GM10266 (cell line): ENCODE results near the gene C2CD4A.

ENCODE experiments used
- DNase-seq: peaks from one replicate; pipeline ENCODE4 v3.0.0; 2012; ENCODE audit errors: extremely low spot score
- CTCF ChIP-seq: IDR thresholded peaks from 2 replicates; pipeline ENCODE4 v1.5.1; 2012; ENCODE audit warnings: mild to moderate bottlenecking, low read depth; ENCODE audit not compliant: control insufficient read depth, insufficient read depth; ENCODE audit errors: missing control alignments

C2CD4A gene

GRCh38 chr15:62066663-62067447, at the start of gene C2CD4A:
C2CD4A (plus strand) TSS chr15:62066977; CDS start chr15:62067614, 637 bp downstream.
- DNase-seq = peak; percentile 44
- peak; percentile 17 for TF ChIP-seq CTCF

- no peak for DNase-seq
- no peak for TF ChIP-seq CTCF
Observed at GRCh38 chr15:62020576-62021160, 46.1 kb upstream of the C2CD4A start.

- no peak for DNase-seq
- no peak for TF ChIP-seq CTCF
Observed at GRCh38 chr15:62021991-62022600, 44.7 kb upstream of the C2CD4A start.

GRCh38 chr15:62026487-62027262, 40.1 kb upstream of the C2CD4A start:
- TF ChIP-seq CTCF = no peak
- DNase-seq = no peak

- DNase-seq = no peak
- no peak for TF ChIP-seq CTCF
Observed at GRCh38 chr15:62027263-62027565, 39.6 kb upstream of the C2CD4A start.

GRCh38 chr15:62027916-62028315, 38.9 kb upstream of the C2CD4A start:
- TF ChIP-seq CTCF = no peak
- DNase-seq = no peak
